Measurements from ENCODE around the gene CDH3.

DNA sequence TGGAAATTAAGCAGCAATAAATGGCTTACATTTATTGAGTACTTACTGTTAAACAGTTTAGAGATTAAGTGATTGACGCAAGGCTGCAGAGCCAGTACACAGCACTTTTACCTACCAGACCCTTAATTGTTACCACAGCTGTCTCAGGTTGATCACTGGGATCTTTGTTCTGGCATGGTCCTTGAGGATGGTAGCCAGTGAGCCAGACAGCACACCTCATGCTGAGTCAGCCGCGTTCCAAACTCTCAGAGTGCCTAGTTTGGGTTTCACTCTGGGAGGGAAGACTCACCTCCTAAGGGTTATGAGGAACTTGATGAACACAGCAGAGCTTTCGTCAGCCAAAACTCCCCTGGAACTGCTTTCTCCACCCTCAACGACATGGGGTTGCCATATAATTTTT is 20.4 kb downstream of the CDH3 start:
- TF ChIP-seq EZH2 (IDR thresholded peaks at IDR 0.05; ENCODE audit: borderline replicate concordance, insufficient read depth, low read depth, low read length, poor library complexity, severe bottlenecking) = no peak
- TF ChIP-seq, protein P1, sequence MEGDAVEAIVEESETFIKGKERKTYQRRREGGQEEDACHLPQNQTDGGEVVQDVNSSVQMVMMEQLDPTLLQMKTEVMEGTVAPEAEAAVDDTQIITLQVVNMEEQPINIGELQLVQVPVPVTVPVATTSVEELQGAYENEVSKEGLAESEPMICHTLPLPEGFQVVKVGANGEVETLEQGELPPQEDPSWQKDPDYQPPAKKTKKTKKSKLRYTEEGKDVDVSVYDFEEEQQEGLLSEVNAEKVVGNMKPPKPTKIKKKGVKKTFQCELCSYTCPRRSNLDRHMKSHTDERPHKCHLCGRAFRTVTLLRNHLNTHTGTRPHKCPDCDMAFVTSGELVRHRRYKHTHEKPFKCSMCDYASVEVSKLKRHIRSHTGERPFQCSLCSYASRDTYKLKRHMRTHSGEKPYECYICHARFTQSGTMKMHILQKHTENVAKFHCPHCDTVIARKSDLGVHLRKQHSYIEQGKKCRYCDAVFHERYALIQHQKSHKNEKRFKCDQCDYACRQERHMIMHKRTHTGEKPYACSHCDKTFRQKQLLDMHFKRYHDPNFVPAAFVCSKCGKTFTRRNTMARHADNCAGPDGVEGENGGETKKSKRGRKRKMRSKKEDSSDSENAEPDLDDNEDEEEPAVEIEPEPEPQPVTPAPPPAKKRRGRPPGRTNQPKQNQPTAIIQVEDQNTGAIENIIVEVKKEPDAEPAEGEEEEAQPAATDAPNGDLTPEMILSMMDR (IDR thresholded peaks at IDR 0.05) = no peak
